Astrocyte (in vitro differentiated cells and primary cell): ENCODE results near the gene TNP2. TPM values are rescaled to one million over a fixed set of nuclear protein-coding genes. Genes with fewer than 3 reads are reported as not detected.

ENCODE experiments used
- DNase-seq: peaks from one replicate; pipeline ENCODE4 v3.0.0-alpha.2; 2010; ENCODE audit warnings: low read depth
- FAIRE-seq: peaks from 2 replicates; lab custom pipeline; 2011; peaks lifted over from hg19 to GRCh38; lab: Jason Lieb, UNC
- H2AFZ ChIP-seq: 2 replicates; pipeline ENCODE4 v1.6.0; 2012; ENCODE audit warnings: low read depth, low read length, inconsistent platforms
- H3K27ac ChIP-seq: 2 replicates; pipeline ENCODE4 v1.5.1; 2011; ENCODE audit warnings: low read depth, low read length, inconsistent platforms
- H3K27me3 ChIP-seq: 2 replicates; pipeline ENCODE4 v1.6.0; 2011; ENCODE audit warnings: low read length, inconsistent platforms; ENCODE audit not compliant: insufficient read depth
- H3K36me3 ChIP-seq: 2 replicates; pipeline ENCODE4 v1.5.1; 2011; ENCODE audit warnings: low read length, inconsistent platforms; ENCODE audit not compliant: insufficient read depth
- H3K4me1 ChIP-seq: 2 replicates; pipeline ENCODE4 v1.5.1; 2011; ENCODE audit warnings: low read length, inconsistent platforms; ENCODE audit not compliant: insufficient read depth
- H3K4me2 ChIP-seq: 2 replicates; pipeline ENCODE4 v1.6.0; 2012; ENCODE audit warnings: low read length, inconsistent platforms
- H3K4me3 ChIP-seq: 2 replicates; pipeline ENCODE4 v1.5.1; 2011; ENCODE audit warnings: low read depth, mild to moderate bottlenecking, low read length, inconsistent platforms; ENCODE audit not compliant: insufficient read depth
- H3K79me2 ChIP-seq: 2 replicates; pipeline ENCODE4 v1.6.0; 2012; ENCODE audit warnings: mild to moderate bottlenecking, low read length, inconsistent platforms; ENCODE audit not compliant: insufficient read depth
- H3K9ac ChIP-seq: 2 replicates; pipeline ENCODE4 v1.6.0; 2012; ENCODE audit warnings: mild to moderate bottlenecking, low read length, inconsistent platforms
- H3K9me3 ChIP-seq: 2 replicates; pipeline ENCODE4 v1.5.1; 2012; ENCODE audit warnings: low read depth, mild to moderate bottlenecking, low read length, inconsistent platforms; ENCODE audit not compliant: insufficient read depth
- H4K20me1 ChIP-seq: 2 replicates; pipeline ENCODE4 v1.6.0; 2012; ENCODE audit warnings: low read length, inconsistent platforms; ENCODE audit not compliant: insufficient read depth
- H3K27ac Mint-ChIP-seq: one replicate; pipeline ENCODE4 v1.8.0; 2021; ENCODE audit warnings: mild to moderate bottlenecking, mixed read lengths; ENCODE audit not compliant: unreplicated experiment
- H3K27me3 Mint-ChIP-seq: one replicate; pipeline ENCODE4 v1.8.0; 2021; ENCODE audit warnings: low read depth, mixed read lengths; ENCODE audit not compliant: unreplicated experiment
- H3K36me3 Mint-ChIP-seq: one replicate; pipeline ENCODE4 v1.8.0; 2021; ENCODE audit warnings: low read depth, mixed read lengths; ENCODE audit not compliant: unreplicated experiment
- H3K4me1 Mint-ChIP-seq: one replicate; pipeline ENCODE4 v1.8.0; 2021; ENCODE audit warnings: low read depth, mixed read lengths; ENCODE audit not compliant: unreplicated experiment
- H3K4me3 Mint-ChIP-seq: one replicate; pipeline ENCODE4 v1.8.0; 2021; ENCODE audit warnings: mild to moderate bottlenecking, moderate library complexity, mixed read lengths; ENCODE audit not compliant: unreplicated experiment
- H3K9me3 Mint-ChIP-seq: one replicate; pipeline ENCODE4 v1.8.0; 2021; ENCODE audit warnings: mild to moderate bottlenecking, mixed read lengths; ENCODE audit not compliant: unreplicated experiment
- EZH2 ChIP-seq: IDR thresholded peaks from 2 replicates; pipeline ENCODE4 v1.6.1; 2012; ENCODE audit warnings: mild to moderate bottlenecking, low read length, inconsistent platforms; ENCODE audit not compliant: insufficient read depth
- total RNA-seq: library from RNA; stranded (reverse); gene quantifications from 2 replicates; pipeline ENCODE4 v1.2.1, GENCODE V29; 2021
- TF ChIP-seq, protein P1 (sequence below): IDR thresholded peaks from 2 replicates; pipeline ENCODE4 v1.5.1; 2011; ENCODE audit warnings: low read depth, mild to moderate bottlenecking, inconsistent platforms, low read length, moderate library complexity; ENCODE audit not compliant: insufficient read depth

TNP2 gene
- total RNA-seq, 1 donor from 2014 or later = not detected

DNA sequence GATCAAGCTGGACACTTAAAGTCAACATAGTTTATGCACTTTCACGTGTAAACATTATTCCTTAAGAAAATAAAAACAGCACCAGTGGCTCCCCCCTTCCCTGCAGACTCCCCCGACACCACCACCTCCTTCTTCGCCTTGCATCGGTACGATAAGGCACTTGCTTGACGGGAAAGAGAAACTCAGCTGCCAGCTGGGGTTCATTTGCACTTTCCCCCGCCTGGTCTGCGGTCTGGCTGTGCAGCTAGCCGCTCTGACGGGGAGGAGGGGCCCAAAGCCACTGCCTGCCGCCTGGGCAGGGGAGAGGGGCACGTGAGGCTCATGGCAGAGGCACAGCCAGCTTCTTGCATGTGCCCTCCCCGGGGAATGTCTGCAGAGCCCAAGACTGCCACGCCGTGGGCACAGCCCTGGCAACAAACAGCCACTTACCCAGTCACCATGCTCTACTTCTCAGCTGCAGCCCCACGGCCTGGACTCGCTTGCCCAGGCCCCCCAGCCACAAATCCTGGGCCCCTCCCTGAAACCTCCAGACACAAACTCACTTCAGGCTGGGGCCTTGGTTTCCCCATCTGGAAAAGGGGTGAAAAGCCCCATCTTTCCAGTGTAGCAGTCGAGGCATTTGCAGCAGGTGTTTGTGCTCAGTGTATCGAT, 28.5 kb upstream of the TNP2 start:
- Histone ChIP-seq H3K4me1 (peaks cover 15% of the 10 kb centered on the region), H3K4me3 (no peak overlapping the region), H3K9me3 (no peaks in the 10 kb centered on the region), H3K79me2 (no peaks in the 10 kb centered on the region), H4K20me1 (no peaks in the 10 kb centered on the region), H3K4me2 (peak overlapping the region; percentile 67), H3K9ac (no peak overlapping the region), H3K36me3 (no peaks in the 10 kb centered on the region), H3K27ac (no peak overlapping the region), H3K27me3 (no peaks in the 10 kb centered on the region), H2AFZ (peak overlapping the region; percentile 46)
- no peak overlapping the region for H3K4me3 Mint-ChIP-seq
- H3K9me3 Mint-ChIP-seq = peaks cover 2% of the 10 kb centered on the region
- H3K27me3 Mint-ChIP-seq = peaks cover 5% of the 10 kb centered on the region
- H3K27ac Mint-ChIP-seq = peak overlapping the region; percentile 53
- TF ChIP-seq, protein P1, sequence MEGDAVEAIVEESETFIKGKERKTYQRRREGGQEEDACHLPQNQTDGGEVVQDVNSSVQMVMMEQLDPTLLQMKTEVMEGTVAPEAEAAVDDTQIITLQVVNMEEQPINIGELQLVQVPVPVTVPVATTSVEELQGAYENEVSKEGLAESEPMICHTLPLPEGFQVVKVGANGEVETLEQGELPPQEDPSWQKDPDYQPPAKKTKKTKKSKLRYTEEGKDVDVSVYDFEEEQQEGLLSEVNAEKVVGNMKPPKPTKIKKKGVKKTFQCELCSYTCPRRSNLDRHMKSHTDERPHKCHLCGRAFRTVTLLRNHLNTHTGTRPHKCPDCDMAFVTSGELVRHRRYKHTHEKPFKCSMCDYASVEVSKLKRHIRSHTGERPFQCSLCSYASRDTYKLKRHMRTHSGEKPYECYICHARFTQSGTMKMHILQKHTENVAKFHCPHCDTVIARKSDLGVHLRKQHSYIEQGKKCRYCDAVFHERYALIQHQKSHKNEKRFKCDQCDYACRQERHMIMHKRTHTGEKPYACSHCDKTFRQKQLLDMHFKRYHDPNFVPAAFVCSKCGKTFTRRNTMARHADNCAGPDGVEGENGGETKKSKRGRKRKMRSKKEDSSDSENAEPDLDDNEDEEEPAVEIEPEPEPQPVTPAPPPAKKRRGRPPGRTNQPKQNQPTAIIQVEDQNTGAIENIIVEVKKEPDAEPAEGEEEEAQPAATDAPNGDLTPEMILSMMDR = no peak
- no peak for TF ChIP-seq EZH2
- DNase-seq = peak; percentile 73
- peaks cover 24% of the 10 kb centered on the region for H3K4me1 Mint-ChIP-seq
- no peak for FAIRE-seq
- H3K36me3 Mint-ChIP-seq = no peaks in the 10 kb centered on the region

GRCh38 chr16:11296706-11297491, 27.8 kb upstream of the TNP2 start:
- Histone ChIP-seq H3K27ac (no peak overlapping the region), H3K4me1 (peaks cover 15% of the 10 kb centered on the region), H3K9ac (no peak overlapping the region), H3K4me2 (peak overlapping the region; percentile 67), H2AFZ (no peak overlapping the region), H3K36me3 (no peaks in the 10 kb centered on the region), H3K9me3 (no peaks in the 10 kb centered on the region), H3K79me2 (no peaks in the 10 kb centered on the region), H4K20me1 (no peaks in the 10 kb centered on the region), H3K4me3 (no peak overlapping the region), H3K27me3 (no peaks in the 10 kb centered on the region)
- FAIRE-seq (no peak), DNase-seq (peak; percentile 46)
- H3K4me3 Mint-ChIP-seq = no peak overlapping the region
- H3K27me3 Mint-ChIP-seq = peaks cover 7% of the 10 kb centered on the region
- H3K4me1 Mint-ChIP-seq = peaks cover 19% of the 10 kb centered on the region
- no peak for TF ChIP-seq EZH2
- TF ChIP-seq, protein P1 = no peak
- H3K27ac Mint-ChIP-seq = peak overlapping the region; percentile 31
- peaks cover 2% of the 10 kb centered on the region for H3K9me3 Mint-ChIP-seq
- H3K36me3 Mint-ChIP-seq = no peaks in the 10 kb centered on the region

GRCh38 chr16:11296351-11296705, 27.2 kb upstream of the TNP2 start:
- no peak overlapping the region for H3K4me2 ChIP-seq
- H3K27ac Mint-ChIP-seq = peak overlapping the region; percentile 3
- H2AFZ ChIP-seq = no peak overlapping the region
- TF ChIP-seq, protein P1 = no peak
- no peak for TF ChIP-seq EZH2
- H3K4me1 Mint-ChIP-seq = peaks cover 16% of the 10 kb centered on the region
- no peak for FAIRE-seq
- H3K4me3 Mint-ChIP-seq = no peak overlapping the region
- peaks cover 2% of the 10 kb centered on the region for H3K9me3 Mint-ChIP-seq
- H3K9me3 ChIP-seq = no peaks in the 10 kb centered on the region
- no peak overlapping the region for H3K27ac ChIP-seq
- no peak for DNase-seq
- no peaks in the 10 kb centered on the region for H3K36me3 Mint-ChIP-seq
- H3K36me3 ChIP-seq = no peaks in the 10 kb centered on the region
- no peaks in the 10 kb centered on the region for H3K79me2 ChIP-seq
- H3K9ac ChIP-seq = no peak overlapping the region
- H3K4me3 ChIP-seq = no peak overlapping the region
- H3K27me3 ChIP-seq = no peaks in the 10 kb centered on the region
- peaks cover 15% of the 10 kb centered on the region for H3K4me1 ChIP-seq
- H3K27me3 Mint-ChIP-seq = peaks cover 10% of the 10 kb centered on the region
- no peaks in the 10 kb centered on the region for H4K20me1 ChIP-seq
